Fibroblast of pulmonary artery (primary cell): ENCODE results near the gene TSSC4.

Experiments used
- DNase-seq: peaks from one replicate; pipeline ENCODE4 v3.0.0-alpha.2; 2010; ENCODE audit warnings: low read depth
- H3K4me3 ChIP-seq: replicated peaks from 2 replicates; pipeline ENCODE4 v1.5.1; 2011; ENCODE audit warnings: low read depth, mild to moderate bottlenecking, control low read depth, low read length, moderate library complexity
- CTCF ChIP-seq: IDR thresholded peaks from 2 replicates; pipeline ENCODE4 v1.5.1; 2011; ENCODE audit warnings: mild to moderate bottlenecking, control low read depth, low read length, inconsistent platforms; ENCODE audit errors: missing control alignments

TSSC4 gene

GRCh38 chr11:2442589-2442988 is 42.0 kb downstream of the TSSC4 start:
- TF ChIP-seq CTCF = no peak
- no peak overlapping the region for H3K4me3 ChIP-seq

DNA sequence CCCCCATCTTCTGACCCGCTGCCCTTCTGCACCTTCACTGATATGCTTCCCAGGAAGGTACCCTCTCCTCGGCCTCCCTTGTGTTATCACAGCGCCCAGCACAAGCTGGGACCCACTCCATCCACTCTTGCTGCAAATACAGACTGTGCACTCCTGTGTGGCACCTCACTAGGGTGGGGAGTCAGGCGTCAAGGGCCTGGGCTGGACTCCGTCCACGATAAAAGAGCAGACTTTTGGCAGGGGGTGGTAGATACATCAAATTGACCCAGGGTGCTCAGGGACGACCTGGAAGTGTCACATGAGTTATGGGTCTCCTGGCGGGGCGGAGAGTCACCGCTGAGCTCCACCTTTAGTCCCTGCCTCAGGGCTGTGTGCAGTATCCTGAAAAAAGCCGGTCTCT is 42.9 kb downstream of the TSSC4 start:
- DNase-seq = no peak

More at GRCh38 chr11:2442589-2442988, 42.0 kb downstream of the TSSC4 start:
- no peak for DNase-seq

DNA sequence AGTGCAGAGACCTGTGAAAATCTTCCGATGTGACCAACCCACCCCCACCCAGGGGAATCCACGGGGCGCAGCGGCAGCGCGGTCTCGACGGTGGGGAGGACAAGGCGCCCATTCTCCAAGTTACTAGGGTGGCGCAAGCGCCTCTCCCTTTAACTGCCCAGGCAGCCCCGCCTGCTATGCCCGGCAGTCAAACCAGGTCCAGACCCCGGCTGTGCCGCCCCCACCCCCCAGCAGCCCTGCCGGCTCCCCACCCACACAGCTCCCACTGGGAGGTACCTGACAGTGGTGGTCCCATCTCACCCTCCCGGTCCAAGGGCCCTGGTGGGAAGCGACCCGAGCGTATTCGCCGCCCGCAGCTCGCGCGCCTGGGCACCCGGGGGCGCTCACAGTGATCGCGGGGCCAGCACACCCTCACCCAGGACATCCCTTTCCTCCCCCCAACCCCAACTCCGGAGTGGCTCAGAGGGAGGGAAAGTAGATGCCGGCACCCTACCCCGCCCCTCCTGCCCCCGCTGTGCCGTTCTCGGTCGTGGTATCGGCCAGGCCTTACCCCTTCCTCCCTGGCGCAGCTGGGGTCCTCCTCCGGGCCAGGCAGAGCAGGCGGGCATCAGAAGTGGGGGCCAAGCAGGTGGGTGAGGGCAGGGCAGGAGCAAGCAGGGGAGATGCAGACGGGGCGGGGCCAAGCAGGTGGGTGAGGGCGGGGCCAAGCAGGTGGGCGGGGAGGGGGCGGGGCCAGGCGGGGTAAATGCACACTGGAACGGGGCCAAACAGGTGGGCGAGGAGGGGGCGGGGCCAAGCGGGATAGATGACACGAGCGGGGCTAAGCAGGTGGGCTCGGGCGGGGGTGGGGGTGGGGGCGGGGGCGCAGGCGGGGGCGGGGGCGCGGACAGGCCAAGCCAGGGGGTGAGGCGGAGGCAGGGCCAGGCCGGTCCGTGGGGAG is 43.6 kb downstream of the TSSC4 start, which contains the start of gene TRPM5:
TSS of gene TRPM5 (minus strand) at position 634 of the 940 bp plus-strand sequence. CDS start 21,478 bp downstream, outside the sequence.
- no peak for DNase-seq
- no peak within 1 kb of the TSS for H3K4me3 ChIP-seq
- TF ChIP-seq CTCF = no peak

More for the DNA sequence above, 42.9 kb downstream of the TSSC4 start:
- TF ChIP-seq CTCF = no peak
- H3K4me3 ChIP-seq = no peak overlapping the region

DNA sequence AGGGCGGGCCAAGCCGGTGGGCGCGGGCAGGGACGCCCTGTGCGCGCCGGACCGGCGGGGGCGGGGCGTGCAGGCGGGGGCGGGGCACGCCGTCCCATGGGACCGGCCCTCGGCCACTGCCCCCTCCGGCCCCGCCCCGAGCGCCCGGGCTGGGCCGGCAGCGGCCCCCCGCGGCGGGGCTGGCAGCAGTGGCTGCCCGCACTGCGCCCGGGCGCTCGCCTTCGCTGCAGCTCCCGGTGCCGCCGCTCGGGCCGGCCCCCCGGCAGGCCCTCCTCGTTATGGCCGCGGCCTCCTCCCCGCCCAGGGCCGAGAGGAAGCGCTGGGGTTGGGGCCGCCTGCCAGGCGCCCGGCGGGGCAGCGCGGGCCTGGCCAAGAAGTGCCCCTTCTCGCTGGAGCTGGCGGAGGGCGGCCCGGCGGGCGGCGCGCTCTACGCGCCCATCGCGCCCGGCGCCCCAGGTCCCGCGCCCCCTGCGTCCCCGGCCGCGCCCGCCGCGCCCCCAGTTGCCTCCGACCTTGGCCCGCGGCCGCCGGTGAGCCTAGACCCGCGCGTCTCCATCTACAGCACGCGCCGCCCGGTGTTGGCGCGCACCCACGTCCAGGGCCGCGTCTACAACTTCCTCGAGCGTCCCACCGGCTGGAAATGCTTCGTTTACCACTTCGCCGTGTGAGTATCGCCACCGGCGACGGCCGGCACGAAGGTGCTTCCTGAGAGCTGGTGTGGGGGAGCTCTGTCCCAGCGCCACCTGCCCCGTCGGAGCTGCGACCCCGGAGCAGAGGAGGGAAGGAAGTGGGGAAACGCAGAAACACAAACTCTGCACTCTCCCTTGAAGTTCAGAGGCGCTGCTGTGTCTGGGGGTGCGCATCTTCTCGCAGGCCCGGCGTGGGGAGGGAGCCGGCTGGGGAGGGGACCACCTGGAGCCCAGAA is 44.5 kb downstream of the TSSC4 start, which contains the start of gene KCNQ1:
TSS of gene KCNQ1 (plus strand) at position 188 of the 925 bp plus-strand sequence. CDS start at position 279, 91 bp downstream.
- no peak within 1 kb of the TSS for H3K4me3 ChIP-seq
- no peak for TF ChIP-seq CTCF
- no peak for DNase-seq

GRCh38 chr11:2445746-2446551 is 45.4 kb downstream of the TSSC4 start:
- no peak overlapping the region for H3K4me3 ChIP-seq
- DNase-seq = no peak
- TF ChIP-seq CTCF = no peak
